Endothelial cell of hepatic sinusoid (primary cell): ENCODE results near the gene RAD51B.

ENCODE experiments used
- in situ Hi-C: cut with HindIII; loops from 2 replicates; pipeline ENCODE4 v1.10.0; 2017; ENCODE audit warnings: low sequenced_read_pairs

Gene RAD51B

DNA sequence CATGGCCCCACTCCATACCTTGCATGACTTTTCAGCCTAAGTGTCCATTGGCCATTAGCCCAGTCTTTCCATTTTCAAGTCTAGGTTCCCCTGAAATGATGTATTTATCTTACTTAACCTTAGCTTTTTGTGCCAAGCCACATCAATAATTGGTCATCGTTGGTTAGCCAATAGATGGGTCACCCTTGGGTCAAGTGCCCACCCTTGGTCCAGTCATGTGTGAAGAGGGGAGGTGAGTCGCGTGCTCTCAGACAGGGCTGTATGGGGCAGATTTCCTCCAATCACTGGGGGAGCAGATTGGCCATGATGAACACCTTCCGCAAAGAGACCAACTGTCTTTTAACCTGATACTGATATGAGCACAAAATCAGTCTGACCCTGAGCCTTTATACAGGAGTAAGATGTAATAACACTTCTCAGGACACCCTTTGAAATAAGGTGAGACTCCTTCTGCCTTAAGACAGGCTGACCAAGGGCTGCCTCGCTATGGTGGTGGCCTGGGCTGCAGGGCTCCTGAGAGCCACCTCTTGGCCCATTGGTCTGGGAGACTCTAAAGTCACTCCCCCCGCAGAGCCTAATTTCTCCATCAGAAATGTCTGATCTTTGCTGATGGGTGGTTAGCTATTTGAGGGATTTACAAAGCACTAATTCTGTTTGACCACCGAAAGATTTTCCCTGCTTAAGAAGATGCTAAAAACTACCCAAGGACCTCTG lies 830.1 kb downstream of the RAD51B start:
- in situ Hi-C loops = no loop called here

DNA sequence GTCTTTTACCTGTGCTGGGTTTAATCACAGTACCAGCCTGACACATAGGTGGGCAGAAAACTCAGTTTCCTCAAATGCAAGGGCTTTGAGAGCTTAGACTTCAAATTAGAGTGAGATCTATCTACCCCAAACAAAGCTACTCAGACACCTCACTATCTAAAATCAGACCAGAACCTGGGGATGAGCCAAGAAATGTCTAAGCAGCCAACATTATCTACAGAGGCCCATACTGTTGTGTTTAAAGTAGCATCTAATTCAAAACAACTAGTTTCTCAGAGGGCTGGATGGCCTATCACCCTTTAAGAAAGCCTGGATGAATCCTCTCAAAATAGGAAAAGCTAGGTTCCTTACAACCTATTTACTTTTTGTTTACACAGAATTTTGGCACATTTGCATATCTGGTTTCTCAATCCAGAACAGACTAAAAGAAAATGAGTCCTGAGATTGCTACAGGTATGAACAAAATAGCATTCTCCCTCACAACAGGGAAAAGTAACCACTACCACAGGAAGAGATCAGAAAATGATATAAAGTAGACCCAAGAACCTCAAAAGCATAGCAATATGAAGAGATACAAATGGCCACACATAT lies 830.9 kb downstream of the RAD51B start:
- in situ Hi-C loops = no loop called here

DNA sequence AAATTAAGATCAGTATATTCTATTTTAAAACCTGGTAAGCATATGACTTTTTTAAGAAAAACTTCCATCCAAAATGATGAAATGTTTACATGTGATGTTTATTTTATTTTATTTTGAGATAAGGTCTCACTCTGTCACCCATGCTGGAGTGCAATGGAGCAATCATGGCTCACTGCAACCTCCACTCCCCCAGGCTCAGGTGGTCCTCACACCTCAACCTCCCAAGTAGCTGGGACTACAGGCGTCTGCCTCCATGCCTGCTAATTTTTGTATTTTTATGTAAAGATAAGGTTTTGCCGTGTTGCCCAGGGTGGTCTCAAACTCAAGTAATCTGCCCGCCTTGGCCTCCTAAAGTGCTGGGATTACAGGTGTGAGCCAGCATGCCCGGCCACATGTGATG lies 831.5 kb downstream of the RAD51B start:
- in situ Hi-C loops = no loop called here

DNA sequence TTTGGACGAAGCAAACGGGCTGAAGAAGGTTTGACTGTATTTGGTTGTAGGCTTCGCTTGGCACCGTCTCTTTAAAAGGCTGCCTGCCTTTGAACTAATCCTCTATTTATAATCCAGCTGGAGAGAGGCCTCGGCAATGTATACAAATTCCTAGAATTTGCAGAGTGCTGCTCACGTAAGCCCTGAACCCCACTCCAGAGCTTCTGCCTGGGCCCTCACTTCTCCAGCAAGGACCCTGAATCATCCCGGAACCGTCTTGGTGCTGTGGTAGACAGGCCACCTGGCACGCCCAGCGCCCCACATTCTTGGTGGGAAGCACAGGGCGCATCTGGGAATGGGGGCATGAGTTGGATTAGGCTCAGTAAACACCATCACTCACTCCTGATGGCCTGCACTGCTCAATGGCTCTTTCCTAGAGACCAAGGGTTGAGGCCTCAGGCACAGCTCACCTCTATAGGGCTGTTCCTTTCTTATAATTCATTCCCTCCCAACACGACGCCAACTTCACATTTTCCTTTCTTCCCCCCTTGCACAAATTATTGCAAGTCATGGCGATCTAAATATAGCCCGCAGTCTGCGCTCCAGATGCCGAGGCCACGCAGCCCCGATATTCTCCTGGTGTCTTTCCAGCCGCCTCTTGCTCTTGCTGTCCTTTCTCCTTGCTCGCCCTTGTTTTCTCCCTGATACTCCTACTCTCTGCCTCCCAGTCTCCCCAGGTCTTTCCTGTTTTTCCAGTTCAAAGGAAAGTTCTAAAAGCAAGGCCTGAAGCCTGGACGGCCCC lies 832.3 kb downstream of the RAD51B start:
- in situ Hi-C loops = no loop called here

DNA sequence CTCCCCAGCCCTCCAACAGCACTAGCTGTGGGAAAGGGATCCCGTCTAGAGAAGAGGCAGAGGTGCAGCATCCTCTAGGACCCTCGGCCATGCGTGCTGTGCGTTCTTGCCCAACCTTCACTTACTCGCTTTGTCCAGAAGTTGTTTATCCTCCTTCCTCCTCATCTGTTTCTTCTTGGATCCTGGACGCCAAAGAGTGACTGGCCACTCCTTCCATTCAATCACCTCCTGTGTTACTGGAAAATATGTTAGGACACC lies 832.8 kb downstream of the RAD51B start:
- in situ Hi-C loops = no loop called here

DNA sequence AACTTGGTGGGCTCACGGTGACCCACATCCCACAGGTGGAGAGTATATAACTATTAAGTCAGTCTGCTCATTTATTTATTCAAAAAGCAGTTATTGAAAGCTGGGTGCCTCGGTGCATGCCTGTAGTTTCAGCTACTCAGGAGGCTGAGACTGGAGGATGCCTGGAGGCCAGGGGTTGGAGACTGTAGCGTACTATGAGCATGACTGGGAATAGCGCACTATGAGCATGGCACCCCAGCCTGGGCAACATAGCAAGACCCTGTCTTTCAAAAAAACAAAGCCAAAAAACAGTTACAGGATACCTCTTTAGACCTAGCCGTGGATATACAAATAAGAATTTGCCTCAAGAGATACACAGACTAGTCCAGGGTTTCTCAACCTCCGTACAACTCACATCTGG lies 833.5 kb downstream of the RAD51B start:
- in situ Hi-C loops = no loop called here

DNA sequence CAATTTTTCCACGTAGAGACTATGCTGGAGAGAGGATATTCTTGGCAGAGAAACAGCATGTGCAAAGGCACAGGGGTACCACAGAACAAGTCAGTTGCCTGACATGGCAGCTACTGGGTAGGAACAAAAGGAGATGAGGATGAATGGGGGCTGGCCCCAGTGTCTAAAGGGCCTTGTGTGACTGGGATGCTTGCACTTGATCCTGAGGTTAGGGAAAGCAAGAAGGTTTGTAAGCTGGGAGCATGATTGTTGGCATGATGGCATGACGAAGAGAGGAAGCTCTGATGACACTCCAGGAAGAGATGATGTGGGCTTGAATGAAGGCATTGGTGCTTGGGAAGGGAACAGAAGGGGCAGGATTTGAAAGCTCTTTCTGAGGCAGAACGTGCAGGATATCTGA lies 834.2 kb downstream of the RAD51B start:
- in situ Hi-C loops = no loop called here

DNA sequence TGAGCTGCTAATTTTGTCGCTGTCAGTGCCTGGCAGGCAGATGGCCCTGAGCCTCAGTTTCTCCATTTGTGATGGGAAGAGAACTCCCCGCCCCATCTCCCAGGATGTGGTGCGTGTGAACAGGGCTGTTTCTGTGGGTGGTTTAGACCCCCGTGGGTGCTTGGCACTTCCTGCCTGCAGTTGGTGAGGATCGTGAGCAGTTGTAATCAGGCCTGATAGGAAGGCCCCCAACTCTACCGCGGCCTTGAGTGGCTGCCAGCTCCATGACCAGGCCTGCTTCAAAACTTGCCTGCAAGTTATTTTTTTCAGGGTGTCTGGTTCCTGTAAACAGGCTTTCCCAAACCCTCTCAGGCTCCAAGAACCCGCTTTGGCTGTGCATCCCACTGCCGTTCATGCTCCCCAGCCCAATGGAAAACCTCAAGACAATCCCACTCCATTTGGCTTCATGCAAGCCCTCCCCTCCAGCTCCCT lies 834.9 kb downstream of the RAD51B start:
- in situ Hi-C loops = no loop called here

DNA sequence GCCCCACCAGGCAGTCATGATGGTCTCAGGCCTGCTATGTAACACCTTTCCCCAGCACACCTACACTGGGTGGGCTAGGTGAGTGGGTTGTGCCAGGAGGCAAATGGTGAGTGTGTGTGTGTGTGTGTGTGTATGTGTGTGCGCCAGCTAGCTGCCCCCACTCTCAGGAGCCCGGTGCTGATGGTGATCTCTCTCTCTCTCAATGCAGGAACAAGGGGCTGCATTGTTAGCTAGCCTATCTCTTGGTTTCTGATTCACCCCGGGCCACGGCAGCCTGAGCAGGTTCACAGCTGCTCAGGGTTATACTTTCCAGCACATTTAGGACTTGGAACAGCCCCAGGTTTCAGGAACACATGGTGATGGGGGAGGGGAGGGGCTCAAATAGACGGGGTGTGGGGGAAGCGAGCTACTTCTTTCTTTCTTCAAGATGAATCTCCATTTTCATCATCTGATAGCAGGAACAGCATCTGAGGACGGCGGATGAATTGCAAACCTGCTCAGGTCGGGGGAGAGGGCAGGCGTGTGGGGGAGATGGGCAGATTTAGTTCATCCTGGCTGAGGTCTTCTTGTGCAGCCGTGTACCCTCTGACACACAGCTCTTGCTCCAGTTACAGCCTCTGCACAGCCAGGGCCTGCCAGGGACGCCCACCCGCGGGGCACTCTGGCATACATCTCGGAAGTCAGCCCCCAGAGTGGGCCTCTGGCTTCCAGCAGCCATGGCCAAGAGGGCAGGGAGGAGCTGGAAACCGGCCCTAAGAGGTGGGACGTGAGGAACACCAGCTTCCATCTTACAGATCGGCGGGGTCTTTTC lies 835.6 kb downstream of the RAD51B start:
- in situ Hi-C loops = loop anchor here (5.0 kb wide), 1 partner anchor 98 kb away; no protein-coding TSS in a partner anchor

DNA sequence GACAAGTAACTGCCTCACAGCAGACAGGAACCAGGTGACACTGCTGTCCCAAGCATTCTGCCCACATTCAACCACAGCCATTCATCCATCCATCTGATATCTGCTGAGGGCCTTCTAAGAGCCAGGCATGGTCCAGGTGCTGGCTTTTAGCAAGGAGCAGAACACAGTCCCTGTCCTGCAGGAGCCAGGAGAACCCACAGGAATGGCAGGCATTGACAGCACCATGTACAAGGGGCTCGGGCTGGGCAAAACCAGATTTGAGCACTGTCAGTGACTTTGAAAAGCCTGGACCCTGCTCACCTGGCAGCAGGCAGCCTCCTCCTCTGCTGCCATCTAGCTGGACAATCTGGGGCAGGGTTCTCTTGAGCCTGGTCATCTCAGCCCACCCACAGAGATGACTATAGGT lies 836.3 kb downstream of the RAD51B start:
- in situ Hi-C loops = loop anchor here (5.0 kb wide), 1 partner anchor 99 kb away; no protein-coding TSS in a partner anchor

DNA sequence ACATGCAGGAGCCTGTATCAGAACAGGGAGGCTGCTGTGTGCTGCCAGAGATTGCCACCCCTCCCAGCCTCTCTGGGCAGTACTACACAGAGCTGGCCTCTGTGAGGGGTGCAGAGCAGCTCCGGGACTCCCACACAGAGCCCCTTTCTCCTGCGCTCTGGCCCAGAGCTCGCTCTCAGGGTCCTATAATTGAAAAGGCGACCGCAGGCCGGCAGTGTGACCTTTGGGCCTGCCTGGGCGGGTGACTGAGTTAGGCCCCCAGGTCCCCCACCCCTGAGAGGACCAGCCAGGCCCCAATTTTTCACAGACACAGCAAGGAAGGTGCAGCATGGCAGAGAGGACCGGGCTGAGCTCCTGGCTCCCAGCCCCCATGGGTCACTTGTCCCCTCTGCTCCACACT lies 836.9 kb downstream of the RAD51B start:
- in situ Hi-C loops = loop anchor here (5.0 kb wide), 1 partner anchor 99 kb away; no protein-coding TSS in a partner anchor

DNA sequence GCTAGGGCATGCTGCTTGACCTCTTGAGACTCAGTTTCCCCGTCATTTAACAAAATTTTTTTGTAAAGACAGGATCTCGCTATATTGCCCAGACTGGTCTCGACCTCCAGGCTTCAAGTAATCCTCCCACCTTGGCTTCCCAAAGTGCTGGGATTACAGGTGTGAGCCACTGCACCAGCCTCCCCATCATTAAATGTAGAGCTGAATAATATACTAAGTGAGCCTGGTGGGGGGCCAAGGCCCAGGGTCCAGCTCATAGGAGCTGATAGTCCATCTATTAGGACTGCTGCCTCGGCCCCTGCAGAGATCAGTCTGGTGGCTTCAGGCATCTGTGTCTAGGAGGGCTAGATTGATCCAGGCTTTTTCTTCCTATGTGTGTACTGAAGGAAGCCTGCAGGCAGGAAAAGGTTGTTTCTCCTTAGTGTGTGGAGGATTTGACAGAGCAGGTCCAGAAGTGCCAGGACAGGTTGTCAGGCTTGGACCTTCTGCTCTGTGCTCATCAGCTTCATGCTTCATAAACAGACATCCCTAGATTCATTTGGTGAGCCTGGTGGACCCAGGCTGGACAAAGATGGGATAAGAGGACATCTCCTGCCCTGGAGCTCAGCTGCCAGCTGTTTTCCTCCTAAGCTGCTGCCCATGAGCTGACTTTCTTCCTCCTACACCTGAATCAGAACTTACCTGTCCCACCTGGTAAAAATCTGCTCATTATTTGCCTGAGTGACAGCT lies 837.9 kb downstream of the RAD51B start:
- in situ Hi-C loops = loop anchor here (5.0 kb wide), 1 partner anchor 100 kb away; no protein-coding TSS in a partner anchor

DNA sequence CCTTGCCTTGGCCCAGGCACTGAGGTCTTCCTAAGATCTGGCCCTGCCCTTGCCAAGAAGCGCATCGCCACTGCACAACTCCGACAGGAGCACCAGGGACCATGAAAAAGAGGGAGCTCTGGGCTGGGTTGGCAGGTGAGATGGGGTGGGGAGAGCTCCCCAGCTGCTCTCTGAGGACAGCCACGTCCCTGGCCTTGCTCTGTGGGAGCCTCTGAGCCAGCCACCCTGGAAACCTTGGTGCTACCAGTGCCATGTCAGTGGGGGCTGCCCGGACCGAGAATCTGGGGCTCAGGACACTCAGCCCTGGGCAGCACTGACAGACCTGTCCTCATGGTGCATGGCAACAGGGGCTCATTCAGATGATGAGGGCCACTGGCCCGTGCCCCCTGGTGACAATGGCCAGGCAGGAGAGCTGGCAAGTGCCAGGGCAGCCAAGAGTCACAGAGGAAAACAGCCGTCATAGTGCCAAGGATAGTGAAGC lies 838.5 kb downstream of the RAD51B start:
- in situ Hi-C loops = loop anchor here (5.0 kb wide), 1 partner anchor 101 kb away; no protein-coding TSS in a partner anchor

DNA sequence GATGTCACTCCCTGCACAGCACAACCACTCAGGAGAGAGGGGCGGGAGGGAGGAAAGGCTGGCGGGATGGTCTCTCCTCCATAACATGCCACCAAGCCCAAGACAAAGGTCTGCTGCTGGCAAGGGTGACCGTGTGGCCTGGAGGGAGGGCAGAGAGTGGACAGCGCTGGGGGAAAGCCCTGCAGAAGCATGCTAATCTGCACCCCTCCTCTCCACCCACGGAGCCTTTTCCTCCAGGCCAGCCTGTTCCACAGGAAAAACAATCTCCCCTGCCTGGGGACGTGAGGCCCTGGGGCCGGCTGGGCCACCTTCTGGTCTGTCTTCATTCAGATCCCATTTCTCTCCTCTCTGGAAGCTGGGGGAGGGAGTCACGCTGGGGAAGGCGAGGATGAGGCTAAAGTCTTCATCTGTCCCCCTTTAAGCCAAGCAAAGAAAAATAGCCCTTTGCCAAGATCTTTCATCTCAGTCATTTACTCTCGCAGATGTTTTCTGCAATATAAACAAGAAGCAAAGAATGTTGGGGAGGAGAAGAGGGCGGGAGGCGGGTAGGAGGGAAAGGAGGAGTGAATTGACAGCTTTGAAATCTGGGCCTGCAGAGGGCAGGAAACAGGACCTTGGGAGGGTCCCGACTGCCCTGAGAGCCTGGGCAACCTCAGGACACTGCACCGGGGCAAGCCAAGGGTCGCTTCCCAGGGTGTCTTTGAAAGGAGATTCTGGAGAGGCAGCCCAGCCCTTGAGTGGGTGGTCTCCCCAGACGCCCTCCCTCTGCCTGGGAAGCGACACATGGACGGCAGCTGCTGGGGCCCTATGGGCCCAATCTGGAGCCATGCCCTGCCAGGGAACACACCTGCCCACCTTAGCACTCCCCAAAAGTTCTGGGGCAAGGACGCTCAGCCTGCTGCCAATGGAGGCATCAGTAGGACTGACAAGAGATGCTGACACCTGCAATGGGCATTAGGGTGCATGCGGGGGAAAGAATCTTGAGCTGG lies 839.7 kb downstream of the RAD51B start:
- in situ Hi-C loops = loop anchor here (5.0 kb wide), 1 partner anchor 102 kb away; no protein-coding TSS in a partner anchor

DNA sequence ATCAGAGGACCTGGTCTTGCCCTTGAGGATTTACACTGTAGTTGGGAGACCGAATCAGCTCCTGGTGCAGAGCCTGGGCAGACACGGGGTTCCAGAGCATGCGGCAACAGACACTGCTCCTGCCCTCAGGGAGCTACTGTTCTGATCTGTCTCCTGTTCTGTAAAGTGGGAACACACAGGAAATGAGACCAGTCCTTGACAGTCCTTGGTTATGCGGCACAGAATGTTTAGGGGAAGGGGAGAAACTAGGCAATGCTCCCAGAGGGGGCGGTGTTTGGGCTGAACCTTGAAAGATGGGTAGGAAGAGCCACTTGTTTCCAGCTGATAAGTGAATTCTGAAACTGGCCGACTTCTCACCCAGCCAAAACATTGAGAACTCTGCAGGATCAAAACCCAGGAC lies 840.9 kb downstream of the RAD51B start:
- in situ Hi-C loops = loop anchor here (5.0 kb wide), 1 partner anchor 63 kb away; no protein-coding TSS in a partner anchor

DNA sequence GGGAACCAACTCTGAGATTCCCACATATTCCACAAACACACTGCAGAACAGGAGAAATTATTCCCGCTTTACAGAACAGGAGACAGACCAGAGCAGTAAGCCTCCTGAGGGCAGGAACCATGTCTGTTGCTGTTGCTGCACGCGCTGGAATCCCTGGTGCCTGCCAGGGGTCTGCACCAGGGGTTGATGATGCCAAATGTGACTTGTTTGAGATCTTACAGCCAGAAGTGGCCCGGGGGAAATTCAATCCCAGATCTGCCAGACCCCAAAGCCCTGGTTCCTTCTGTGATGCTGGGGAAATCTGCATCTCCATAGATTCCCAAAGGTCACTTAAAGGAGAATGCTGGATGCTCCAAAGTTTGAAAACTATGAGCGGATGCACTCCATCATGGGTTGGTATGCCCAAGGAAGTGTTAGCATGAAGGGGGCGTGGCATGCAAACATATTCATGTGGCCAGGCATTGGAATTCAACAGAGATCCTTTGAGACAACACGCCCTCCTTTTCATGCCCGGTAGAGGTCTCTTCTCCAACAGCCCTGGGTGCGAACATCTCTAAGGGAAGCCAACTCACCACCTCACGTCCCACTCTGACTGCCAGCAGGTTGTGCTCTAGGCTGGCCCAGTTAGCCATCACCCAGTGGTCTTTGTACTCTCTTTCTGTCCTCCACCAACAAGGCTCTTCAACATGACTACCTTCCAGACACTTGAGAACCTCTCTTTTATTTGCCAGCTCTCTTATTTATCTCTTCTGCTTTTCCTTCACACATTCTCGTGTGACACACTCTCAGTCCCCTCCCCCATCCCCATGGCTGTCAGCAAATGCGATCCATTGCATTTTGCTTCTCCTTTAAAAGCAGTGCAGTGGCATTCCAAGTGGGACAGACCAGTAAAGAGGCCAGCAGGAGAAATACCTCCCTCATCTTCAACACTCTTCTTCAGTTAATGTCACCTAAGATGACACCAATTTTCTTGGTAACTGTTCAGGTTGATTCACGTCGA lies 841.9 kb downstream of the RAD51B start:
- in situ Hi-C loops = loop anchor here (5.0 kb wide), 1 partner anchor 64 kb away; no protein-coding TSS in a partner anchor

DNA sequence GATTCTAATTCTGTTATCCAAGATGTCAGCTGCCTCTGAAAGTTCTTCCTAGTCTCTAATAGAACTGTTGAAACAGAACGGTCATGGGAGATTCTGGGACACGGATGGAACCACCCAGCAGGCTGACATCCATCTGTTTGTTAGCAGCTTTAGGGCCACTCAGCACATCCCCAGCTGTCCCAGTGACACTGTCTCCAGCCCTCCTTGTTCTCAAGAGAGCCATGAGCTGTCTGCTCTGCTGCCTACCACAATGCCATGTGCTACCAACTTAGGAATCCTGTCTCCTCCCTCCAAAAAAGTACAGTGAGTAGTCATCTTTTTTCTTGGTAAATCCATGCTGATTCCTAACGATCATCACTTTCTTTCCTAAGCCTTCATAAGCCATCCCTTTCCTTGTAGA lies 842.8 kb downstream of the RAD51B start:
- in situ Hi-C loops = loop anchor here (5.0 kb wide), 1 partner anchor 65 kb away; no protein-coding TSS in a partner anchor
